Measurements from ENCODE around the gene PKP2.

DNA sequence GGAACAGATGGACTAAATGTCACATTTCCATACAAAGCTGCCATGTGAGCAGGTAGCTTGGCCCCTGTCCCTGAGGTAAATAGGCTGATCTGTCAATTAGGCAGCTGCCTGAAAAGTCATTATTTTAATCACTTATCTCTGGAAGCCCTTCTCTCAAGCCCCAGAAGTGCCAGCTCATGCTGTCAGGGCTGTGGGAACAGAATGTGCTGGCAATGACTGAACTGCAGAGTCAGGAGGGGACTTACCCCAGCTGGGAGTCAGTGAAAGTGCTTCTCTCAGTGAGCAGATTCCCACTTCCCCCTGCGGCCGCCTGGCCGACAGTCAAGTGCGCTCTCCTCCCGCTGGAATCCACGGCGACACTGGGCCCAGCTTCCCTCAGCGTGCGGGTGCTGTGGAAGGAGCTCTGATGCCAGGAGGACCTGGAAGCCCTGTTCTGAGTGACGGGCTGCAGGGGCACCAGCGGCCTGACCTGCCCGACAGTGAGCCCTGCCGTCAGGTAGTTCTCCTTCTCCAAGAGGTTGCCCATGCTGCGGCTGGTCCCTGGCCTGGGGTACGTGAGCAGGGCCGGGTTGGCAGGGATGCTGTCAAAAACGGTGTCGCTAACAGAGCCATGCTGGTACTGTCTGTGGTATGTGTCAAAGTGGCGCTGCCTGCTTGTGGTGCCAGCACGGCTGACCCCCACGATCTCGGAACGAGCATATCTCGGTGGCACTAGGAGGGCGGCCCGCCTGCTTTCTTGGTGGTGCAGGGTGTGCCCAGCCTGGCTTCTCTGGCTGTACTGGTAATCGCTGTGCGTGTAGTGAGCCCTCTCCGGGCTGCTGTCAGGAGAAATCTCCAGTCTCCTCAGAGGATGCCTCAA lies 18.7 kb downstream of the PKP2 start:
- TF ChIP-seq, protein P1, sequence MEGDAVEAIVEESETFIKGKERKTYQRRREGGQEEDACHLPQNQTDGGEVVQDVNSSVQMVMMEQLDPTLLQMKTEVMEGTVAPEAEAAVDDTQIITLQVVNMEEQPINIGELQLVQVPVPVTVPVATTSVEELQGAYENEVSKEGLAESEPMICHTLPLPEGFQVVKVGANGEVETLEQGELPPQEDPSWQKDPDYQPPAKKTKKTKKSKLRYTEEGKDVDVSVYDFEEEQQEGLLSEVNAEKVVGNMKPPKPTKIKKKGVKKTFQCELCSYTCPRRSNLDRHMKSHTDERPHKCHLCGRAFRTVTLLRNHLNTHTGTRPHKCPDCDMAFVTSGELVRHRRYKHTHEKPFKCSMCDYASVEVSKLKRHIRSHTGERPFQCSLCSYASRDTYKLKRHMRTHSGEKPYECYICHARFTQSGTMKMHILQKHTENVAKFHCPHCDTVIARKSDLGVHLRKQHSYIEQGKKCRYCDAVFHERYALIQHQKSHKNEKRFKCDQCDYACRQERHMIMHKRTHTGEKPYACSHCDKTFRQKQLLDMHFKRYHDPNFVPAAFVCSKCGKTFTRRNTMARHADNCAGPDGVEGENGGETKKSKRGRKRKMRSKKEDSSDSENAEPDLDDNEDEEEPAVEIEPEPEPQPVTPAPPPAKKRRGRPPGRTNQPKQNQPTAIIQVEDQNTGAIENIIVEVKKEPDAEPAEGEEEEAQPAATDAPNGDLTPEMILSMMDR (IDR thresholded peaks at IDR 0.05), result no peak
- peak in 1 of 2 donors; percentile 58 for TF ChIP-seq POLR2A (IDR thresholded peaks at IDR 0.05)
